Measurements from ENCODE around the gene SIGLEC1. TPM values are rescaled to one million over a fixed set of nuclear protein-coding genes. Genes with fewer than 3 reads are reported as not detected.
A peak's percentile ranks its signal among the peaks of the same experiment; 100 is the strongest.

Gene SIGLEC1
- total RNA-seq, 3 donors from 2014 or later: 2.0 to 32.0 (median 6.9) TPM

DNA sequence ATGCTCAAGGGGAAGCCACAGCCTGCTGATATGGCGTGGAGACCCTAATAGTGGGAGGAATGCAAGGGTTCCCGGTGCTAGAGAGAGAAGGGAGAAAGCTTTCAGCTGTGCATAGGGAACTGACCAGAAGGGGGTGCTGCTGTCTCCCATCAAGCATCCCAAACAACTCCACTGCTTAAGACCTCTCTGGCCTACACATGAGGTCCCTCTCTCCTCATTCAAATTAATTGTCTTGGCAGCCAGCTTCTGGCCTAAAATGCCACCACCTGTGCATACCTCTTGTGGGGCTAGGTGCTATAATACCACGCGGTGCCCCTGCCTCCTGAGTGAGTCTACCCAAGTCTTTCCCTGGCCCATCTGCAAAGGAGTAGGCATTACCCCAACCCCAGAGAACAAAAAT is 40.7 kb upstream of the SIGLEC1 start:
- Histone ChIP-seq H3K4me1 (no peaks in the 10 kb centered on the region), H3K9me3 (no peaks in the 10 kb centered on the region), H3K36me3 (no peaks in the 10 kb centered on the region), H3K27ac (no peak overlapping the region), H3K27me3 (peaks cover 7 to 21% of the 10 kb centered on the region in 2 donors), H3K4me3 (no peak overlapping the region)
- TF ChIP-seq, protein P1, sequence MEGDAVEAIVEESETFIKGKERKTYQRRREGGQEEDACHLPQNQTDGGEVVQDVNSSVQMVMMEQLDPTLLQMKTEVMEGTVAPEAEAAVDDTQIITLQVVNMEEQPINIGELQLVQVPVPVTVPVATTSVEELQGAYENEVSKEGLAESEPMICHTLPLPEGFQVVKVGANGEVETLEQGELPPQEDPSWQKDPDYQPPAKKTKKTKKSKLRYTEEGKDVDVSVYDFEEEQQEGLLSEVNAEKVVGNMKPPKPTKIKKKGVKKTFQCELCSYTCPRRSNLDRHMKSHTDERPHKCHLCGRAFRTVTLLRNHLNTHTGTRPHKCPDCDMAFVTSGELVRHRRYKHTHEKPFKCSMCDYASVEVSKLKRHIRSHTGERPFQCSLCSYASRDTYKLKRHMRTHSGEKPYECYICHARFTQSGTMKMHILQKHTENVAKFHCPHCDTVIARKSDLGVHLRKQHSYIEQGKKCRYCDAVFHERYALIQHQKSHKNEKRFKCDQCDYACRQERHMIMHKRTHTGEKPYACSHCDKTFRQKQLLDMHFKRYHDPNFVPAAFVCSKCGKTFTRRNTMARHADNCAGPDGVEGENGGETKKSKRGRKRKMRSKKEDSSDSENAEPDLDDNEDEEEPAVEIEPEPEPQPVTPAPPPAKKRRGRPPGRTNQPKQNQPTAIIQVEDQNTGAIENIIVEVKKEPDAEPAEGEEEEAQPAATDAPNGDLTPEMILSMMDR (IDR thresholded peaks at IDR 0.05): peak in 2 of 3 donors; percentile 67 to 69
- TF ChIP-seq POLR2A (IDR thresholded peaks at IDR 0.05) (no peak), POLR2AphosphoS5 (IDR thresholded peaks at IDR 0.05) (peak in 1 of 3 donors; percentile 23)
- DNase-seq (ENCODE audit: low spot score in 2 of 2): no peak
- intact Hi-C loops (cut with DNase I; ENCODE audit: low total_unique reads): no loop called here

DNA sequence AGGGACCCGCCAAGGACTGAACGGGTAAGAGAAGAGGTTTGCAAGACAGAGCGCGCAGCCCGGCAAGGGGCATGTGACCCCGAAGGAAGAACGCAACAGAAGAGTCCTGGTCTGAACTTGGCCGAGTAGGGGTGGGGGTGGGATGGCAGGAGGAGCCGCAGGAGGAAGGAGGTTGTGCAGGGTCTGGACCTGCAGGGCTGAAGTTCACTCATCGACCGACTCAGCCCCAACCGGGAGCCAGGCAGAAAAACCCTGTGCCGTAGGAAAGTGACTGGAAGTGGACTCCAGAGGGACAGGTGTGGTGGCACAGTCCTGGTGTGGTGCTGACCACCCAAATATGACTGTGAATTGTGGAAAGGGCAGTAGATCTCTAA is 40.0 kb upstream of the SIGLEC1 start:
- no peak for DNase-seq (ENCODE audit: low spot score in 2 of 2)
- no peaks in the 10 kb centered on the region for H3K9me3 ChIP-seq
- H3K27me3 ChIP-seq: peaks cover 7 to 21% of the 10 kb centered on the region in 2 donors
- no peaks in the 10 kb centered on the region for H3K36me3 ChIP-seq
- H3K4me3 ChIP-seq: peak overlapping the region in 2 of 3 donors; percentile 50 to 66
- TF ChIP-seq, protein P1 (IDR thresholded peaks at IDR 0.05): no peak
- no peak for TF ChIP-seq POLR2A (IDR thresholded peaks at IDR 0.05)
- TF ChIP-seq POLR2AphosphoS5 (IDR thresholded peaks at IDR 0.05): no peak
- intact Hi-C loops (cut with DNase I; ENCODE audit: low total_unique reads): no loop called here
- no peak overlapping the region for H3K27ac ChIP-seq
- H3K4me1 ChIP-seq: no peaks in the 10 kb centered on the region

DNA sequence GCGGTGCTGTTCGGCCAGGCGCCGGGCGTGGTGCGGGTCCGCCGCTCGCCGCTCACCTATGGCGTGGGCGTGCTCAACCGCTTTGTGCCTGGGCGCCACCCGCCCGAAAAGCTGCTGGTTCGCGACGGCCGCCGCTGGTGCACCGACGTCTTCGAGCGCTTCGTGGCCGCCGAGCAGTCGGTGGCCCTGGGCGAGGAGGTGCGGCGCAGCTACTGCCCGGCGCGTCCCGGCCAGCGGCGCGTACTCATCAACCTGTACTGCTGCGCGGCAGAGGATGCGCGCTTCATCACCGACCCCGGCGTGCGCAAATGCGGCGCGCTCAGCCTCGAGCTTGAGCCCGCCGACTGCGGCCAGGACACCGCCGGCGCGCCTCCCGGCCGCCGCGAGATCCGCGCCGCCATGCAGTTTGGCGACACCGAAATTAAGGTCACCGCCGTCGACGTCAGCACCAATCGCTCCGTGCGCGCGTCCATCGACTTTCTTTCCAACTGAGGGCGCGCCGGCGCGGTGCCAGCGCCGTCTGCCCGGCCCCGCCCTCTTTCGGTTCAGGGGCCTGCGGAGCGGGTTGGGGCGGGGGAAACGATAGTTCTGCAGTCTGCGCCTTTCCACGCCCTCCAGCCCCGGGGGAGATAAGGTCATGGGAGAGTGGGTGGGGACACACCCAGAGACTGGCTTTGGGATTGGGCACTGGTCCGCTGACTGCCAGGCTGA is 39.4 kb upstream of the SIGLEC1 start:
- Histone ChIP-seq H3K36me3 (no peaks in the 10 kb centered on the region), H3K9me3 (no peaks in the 10 kb centered on the region), H3K27ac (no peak overlapping the region), H3K4me1 (no peaks in the 10 kb centered on the region), H3K4me3 (peak overlapping the region in 2 of 3 donors; percentile 50 to 66), H3K27me3 (peaks cover 7 to 21% of the 10 kb centered on the region in 2 donors)
- intact Hi-C loops (cut with DNase I; ENCODE audit: low total_unique reads): no loop called here
- no peak for DNase-seq (ENCODE audit: low spot score in 2 of 2)
- TF ChIP-seq POLR2AphosphoS5 (IDR thresholded peaks at IDR 0.05) (no peak), POLR2A (IDR thresholded peaks at IDR 0.05) (no peak)
- TF ChIP-seq, protein P1 (IDR thresholded peaks at IDR 0.05): no peak

DNA sequence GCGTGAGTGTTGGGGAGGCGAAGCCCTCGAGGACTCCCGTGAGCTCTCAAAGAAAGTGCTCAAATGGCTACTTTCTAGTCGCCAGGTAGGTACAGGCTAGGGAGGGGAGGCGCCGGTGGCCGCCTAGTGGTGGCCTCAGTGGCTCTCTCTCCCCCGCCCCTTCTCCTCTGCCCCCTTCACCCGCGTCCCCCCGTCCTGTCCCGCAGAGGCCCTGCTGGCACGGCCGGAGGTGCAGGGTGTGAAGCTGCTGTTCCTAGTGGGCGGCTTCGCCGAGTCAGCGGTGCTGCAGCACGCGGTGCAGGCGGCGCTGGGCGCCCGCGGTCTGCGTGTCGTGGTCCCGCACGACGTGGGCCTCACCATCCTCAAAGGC is 38.9 kb upstream of the SIGLEC1 start:
- TF ChIP-seq POLR2A (IDR thresholded peaks at IDR 0.05) (no peak), POLR2AphosphoS5 (IDR thresholded peaks at IDR 0.05) (no peak)
- TF ChIP-seq, protein P1 (IDR thresholded peaks at IDR 0.05): no peak
- DNase-seq (ENCODE audit: low spot score in 2 of 2): no peak
- Histone ChIP-seq H3K36me3 (no peaks in the 10 kb centered on the region), H3K9me3 (no peaks in the 10 kb centered on the region), H3K4me3 (peak overlapping the region in 2 of 3 donors; percentile 50 to 66), H3K4me1 (no peaks in the 10 kb centered on the region), H3K27me3 (peaks cover 7 to 21% of the 10 kb centered on the region in 2 donors), H3K27ac (no peak overlapping the region)
- intact Hi-C loops (cut with DNase I; ENCODE audit: low total_unique reads): no loop called here

DNA sequence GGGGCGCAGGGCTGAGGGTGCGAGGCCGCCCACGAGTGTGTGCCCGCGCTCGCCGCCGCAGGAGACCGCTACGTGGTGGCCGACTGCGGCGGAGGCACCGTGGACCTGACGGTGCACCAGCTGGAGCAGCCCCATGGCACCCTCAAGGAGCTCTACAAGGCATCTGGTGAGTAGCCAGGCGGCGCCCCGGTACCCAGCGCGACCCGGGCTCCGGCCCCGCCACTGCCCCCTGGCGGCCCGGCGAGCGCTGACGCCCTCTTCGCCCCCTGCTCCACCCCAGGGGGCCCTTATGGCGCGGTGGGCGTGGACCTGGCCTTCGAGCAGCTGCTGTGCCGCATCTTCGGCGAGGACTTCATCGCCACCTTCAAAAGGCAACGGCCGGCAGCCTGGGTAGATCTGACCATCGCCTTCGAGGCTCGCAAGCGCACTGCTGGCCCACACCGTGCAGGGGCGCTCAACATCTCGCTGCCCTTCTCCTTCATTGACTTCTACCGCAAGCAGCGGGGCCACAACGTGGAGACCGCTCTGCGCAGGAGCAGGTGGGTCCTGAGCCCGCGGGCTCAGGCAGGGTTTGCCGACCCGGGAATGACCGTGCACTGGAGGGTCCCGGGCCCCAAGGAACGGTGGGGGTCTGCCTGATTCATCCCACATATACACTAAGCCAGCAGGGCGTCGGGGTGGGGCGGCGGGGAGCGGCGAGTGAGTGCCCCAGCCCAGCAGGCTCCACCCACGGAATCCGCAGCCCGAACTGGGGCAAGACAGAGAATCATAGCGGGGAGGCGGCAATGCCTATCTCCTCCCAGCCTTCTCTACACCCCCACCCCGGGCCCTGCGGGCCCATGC is 37.5 kb upstream of the SIGLEC1 start:
- TF ChIP-seq POLR2A (IDR thresholded peaks at IDR 0.05): no peak
- TF ChIP-seq POLR2AphosphoS5 (IDR thresholded peaks at IDR 0.05): no peak
- TF ChIP-seq, protein P1 (IDR thresholded peaks at IDR 0.05): peak in 2 of 3 donors; percentile 39 to 41
- H3K4me3 ChIP-seq: peak overlapping the region in 1 of 3 donors; percentile 48
- H3K4me1 ChIP-seq: no peaks in the 10 kb centered on the region
- no peaks in the 10 kb centered on the region for H3K9me3 ChIP-seq
- H3K36me3 ChIP-seq: no peaks in the 10 kb centered on the region
- DNase-seq (ENCODE audit: low spot score in 2 of 2): no peak
- intact Hi-C loops (cut with DNase I; ENCODE audit: low total_unique reads): no loop called here
- H3K27me3 ChIP-seq: peaks cover 7 to 21% of the 10 kb centered on the region in 2 donors
- H3K27ac ChIP-seq: no peak overlapping the region
